ENCODE results near the gene GSTM3.
A peak's percentile ranks its signal among the peaks of the same experiment; 100 is the strongest.

Gene GSTM3

DNA sequence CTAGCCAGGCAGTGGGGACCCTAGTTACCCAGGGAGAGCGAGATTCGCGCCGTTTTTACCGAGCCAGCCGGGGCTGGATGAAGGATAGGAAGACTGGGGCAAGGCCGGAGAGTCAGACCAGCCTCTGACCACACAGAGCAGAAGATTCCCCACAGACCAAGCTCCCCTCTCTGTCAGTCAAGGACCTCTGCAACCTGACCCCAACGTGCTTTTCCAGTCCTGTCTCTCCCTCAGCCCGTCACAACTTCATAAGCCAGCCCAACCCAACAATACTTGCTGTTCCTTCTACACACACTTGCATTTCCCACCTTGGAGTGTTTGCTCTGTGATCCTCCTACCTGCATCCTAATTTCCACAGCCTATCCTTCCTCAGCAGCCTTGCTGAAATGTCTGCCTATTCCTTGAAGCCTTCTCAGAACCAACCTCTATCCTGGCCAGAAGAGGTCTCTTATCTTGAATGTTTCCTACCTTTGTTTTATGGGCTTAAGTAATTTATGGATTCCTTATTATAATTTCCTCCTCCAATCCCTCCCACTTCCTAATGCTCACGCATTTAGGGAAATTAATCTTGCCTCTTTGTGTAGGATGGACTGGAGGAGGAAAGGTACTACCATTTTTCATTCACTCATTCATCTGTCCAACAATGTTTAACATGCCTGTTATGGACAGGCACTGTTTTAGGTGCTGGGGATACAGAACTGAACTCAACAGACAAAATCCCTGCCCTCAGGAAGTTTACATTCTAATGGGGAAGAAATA is at the start of gene GSTM3:
Gene GSTM3, minus strand, starts transcription at position 424 of the 759 bp plus-strand sequence. CDS start 751 bp downstream, outside the sequence.
- DNase-seq = peak in 1 of 14 donors; percentile 46

DNA sequence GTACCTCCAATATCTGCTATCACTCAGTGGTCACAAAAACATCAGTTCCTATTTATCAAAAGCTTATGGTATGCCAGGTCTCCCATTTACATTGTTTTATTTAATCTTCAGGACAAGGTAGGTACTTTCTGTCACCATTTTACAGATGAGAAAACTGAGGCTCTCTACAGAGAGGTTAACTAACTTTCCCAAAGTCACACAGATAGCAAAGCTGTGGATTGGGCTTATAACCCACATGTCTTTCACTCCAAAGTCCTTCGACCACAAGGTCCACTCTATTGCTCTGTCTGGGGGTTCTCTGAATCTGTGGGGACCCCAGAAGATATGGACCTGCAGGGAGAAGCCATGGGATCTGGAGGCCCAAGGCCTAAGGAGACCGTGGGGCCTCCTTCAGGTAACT is 49.5 kb upstream of the GSTM3 start:
- no peak for DNase-seq

DNA sequence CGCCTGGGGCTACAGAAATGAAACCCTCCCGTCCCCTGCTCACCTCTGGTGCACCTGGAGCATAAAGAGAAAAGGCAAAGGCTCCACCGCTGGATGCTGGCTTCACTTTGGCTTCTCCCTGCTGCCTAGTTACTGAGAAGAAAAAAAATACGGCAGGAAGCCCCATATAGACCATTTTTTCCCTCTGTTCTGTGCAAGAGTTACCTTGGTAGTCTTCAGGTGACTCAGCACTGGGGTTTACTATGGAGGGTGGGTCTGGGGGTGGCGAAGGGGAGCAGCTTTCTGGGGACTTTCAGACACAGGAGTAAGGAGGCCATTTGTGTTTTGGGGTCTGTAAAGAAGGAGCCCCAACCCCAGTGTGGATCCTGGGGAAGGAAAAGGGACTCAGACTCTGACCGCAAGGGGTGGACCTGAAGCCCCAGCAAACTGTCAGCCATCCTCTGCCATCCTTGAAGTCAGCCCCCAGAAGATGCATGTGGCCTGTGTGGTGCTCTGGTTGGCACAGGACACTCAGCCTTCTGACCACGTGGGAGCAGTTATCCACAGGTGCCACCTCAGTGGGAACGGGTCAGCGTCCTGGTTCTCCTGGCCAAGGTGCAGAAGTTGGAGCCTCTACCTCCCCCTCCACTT is 48.8 kb upstream of the GSTM3 start:
- DNase-seq = no peak

DNA sequence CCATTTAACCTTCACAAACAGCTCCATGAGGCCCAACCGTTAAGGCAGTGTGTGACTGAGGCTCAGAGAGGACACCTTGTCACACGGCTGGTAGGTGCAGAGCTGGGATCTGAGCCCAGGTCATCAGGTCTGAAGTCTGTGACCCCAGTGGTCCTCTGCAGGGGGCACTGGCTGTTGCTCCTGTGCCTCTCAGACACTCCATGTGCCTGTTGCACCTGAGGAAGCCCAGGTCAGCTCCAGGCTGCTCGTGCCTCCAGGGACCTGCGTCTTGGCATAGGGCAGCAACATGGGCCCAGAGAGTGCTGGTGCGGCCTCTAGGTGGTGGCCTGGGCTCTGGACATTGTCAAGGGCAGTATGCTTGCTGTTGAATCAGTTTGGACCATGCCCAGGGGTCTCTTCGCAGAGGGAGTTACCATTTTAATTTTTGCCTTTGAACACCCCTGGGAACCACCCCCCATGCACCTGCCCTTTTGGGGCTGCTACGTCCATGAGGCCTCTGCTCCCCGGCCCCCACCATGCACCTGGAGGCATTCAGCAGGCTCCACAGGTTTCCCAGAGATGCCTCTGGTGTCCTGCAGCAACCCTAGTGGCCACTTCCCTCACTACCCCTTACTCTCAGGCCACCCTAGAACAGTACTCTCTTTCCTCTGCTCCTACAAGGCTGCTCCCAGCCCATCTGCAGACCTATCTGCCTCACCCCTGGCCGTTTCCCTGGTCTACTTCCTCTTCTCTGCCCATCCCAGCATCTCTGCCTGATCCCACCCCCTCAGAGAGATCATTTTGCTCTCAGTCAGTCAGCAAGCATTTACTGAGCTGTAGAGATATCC is 48.1 kb upstream of the GSTM3 start:
- DNase-seq = no peak

DNA sequence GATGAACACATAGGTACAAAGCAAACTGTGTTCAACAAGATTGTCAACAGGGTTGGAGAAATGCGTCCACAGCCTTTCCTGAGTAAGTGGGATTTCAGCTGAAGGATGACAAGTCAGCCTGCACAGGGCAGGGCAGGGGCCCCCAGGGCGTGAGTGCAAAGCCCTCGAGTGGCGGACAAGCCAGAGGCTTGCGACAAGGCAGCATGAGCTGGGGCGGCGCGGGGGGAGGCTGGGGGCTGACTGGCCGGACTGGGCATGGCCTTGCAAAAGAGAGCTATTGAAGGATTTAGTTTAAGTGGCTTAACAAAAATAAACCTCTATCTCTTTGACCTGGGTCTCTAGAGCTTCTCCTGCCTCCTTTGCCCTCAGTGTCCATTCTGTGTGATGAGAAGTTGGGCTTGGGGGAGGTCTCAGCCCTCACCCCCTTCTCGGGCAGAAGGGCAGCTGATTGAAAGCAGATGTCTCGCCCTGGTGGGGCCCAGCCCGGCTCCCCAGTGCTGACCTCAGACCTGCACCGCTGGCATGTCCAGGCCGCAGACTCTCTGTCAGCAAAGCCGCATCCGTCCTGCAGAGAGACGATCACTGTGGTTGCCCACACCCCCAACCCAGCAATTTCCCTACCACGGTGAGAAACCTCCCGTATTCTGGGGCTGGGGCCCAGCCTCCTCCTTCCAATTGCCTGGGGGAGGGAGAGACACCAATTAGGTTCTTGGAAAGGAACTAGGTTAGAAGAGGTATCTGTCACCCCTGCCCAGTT is 47.2 kb upstream of the GSTM3 start:
- DNase-seq = peak in 1 of 14 donors; percentile 30

DNA sequence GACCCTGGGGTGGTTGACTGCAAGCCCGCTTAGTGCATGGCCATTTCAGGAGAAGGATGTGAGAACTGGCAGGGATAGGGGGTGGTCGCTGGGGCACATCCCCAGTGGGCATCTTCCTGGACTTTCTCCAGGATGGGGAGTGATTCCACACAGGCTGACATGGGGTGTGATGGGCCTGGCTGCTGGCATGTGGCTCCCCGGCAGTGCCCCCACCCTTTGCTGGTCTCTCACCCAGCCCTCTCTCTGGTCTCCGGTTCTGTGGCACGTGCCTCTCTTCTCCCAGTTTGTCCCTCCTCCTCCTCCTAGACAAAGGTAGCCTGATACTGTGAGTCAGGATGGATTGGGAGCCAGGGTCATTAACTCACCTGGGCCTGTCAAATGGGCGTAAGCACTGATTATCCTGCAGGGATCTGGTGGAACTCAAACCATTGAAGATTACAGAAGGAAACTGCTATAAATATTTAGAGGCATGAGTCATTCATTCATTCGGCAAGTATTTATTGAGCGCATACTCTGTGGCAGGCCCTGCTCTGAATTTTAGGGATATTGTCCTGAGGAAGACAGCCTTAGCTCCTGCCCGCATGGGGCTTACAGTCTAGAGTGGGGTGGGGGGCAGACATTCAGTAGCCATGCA is 46.5 kb upstream of the GSTM3 start:
- DNase-seq = no peak

DNA sequence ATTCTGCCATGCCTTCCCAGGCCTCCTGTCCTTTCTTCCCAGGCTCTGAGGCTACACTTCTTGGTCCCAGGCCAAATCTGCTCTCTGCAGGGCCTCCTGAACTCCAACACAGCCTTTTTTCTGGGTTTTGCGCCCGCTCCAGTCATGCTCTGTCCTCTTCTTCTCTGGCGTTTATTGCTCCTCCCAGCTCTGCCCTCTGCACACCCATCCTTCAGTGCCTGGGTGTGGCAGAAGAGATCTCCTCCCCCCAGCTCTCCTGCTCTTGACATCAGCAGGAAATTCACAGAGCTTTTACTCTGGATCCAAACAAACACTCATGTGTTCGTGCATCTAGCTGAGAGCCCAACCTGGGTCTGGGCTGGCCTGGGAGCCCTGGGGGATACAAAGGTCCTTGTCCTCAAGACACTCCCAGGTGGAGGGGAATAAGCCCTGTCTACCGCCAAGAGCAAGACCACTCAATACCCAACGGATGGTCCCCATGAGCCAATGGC is 45.7 kb upstream of the GSTM3 start:
- no peak for DNase-seq

DNA sequence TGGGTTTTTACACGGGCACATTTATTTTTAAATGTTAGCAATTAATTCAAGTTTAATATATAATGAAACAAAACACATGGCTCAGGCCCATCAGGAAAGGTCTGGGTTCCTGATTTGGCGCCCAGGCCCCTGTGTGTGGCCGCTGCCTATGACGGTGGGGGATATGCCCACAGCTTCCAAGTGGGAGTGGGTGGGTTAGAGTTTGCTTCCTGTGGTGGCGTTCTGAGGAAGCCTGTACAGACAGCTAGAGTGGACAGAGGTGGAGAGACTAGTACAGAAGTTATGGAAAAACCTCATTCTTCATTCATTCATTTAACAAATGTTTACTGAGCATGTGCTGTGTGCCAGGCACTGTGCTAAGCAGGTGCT is 45.3 kb upstream of the GSTM3 start:
- DNase-seq = no peak

DNA sequence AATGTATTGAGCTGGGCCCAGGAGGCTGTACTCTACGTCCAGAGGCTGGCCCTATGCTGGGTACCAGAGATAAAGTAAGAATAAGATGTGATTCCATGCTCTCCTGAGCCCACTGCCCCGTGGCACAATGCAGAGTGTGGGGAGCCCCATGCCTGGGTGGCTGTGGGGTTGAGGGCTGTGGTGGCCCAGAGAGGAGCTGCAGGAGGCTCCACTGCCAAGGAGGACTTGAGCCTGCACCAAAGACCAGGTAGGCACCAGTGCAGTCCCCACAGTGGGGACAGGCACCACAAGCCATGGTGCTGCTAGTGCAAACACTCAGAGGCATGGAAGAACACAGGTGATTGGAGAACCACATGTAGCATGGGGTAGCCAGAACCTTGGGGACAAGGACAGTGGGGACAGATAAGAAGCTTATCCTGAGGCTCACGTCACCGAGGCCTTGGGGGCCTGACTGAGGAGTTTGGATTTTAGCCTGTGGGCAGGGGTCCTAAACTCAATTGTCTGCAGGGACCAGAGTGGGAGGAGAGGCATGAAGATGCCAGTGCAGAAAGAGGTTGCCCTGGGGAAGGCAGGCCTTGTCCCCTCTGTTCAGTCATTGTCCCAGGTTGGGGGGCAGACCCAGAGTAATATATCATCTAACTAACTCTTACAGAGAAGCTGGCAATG is 44.7 kb upstream of the GSTM3 start:
- DNase-seq = no peak

DNA sequence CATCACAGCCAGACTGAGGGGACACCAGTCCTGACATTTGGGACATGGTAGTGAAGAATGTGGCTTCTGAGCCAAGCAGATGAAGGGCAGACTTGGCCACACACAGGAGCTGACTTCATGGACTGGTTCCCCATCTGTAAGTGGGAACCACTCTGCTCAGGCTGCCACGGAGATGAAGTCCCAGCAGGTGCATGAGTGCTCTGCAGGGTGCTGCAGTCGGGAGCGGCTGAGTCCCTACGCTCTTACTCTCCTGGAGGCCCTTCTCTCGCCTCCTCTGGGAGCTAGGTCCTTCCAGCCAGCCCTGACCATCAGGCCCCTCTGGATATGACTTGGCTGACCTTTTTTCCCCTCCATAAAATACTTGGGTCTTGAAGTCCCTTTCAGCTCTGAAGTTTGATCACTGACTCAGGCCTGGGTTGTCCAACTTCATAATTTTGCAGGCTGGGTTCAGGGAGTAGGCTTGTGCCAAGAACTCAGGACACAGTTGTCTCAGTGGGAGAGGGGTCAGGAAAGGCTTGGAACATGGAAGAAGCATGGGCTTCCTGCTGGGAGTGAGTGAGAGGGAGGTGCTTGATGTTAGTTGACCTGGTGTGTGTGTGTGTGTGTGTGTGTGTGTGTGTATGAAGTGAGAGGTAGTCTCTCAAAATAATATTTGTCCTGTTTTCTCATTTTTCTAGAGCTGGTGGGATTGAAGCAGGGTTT is 43.9 kb upstream of the GSTM3 start:
- DNase-seq = no peak

DNA sequence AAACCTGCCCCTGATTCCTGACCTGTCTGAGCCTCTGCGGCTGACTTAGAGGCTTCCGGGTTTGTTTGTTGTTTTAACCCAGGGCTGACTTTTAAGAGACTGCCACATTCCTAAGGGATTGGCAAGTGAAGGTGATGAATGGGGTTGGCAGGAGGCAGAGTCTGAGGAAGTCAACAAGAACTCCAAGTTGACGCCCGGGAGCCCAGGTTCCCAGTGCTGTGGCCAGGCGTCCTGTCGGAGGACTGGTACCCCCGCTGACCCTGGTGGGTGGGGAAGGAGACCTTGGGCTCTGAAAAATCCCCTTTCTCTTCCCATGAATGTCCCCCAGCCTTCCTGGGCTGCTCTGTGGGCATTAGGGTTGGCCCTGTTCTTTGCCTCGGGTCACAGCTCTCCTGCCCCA is 42.6 kb upstream of the GSTM3 start:
- DNase-seq = no peak

DNA sequence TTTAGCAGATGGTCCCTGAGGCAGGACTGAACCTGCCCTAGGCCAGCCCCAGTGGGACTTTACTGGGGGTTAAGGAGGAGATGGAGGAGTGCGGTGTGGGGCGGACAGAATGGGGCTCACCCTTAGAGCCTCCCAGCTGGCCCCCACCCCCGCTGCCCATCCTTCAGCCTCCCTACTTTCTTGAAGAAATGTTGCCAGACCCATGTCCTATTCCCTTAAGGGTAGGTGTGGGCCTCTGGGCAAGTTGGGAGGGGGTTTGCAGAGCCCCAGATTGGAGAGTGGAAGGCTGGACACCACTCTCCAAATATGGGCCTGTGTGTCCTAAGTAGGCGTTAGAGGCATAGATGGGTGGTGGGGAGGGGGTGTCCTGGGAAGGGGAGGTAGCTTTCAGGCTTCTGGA is 42.1 kb upstream of the GSTM3 start:
- no peak for DNase-seq

DNA sequence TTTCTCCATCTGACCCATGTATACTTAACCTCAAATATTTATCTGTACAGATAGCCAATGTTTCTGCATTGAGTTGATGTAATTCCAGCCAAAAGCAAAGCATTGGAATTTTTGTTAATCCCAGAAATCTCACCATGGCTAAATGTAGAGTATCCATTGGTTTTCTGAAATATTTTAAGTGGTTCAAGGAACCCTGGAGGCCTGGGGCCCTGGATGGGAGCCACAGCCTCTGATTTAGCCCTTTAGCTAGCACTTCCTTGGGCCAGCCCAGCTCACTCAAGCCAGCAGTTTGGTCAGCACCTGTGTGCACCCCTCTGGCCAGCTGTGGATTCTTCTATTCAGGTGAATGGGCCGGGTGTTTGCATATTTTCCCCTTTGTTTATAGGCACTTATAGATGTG is 41.7 kb upstream of the GSTM3 start:
- DNase-seq = no peak

DNA sequence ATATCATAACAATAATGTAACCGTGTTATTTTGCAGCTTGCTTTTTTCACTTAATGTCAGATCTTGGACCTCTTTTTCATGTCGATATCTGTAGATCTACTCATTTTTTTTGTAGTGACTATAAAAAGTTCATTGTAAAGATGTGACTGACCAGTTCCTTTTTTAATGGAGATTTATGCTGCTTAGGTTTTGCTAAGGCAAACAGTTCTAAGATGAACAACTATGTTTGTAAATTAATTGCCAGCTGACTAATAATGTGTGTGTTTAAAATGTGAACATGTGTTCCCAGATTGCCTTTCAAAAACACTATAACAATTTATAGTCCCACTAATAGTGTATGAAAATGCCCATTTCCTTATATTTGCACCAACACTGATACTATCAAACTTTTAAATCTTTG is 41.0 kb upstream of the GSTM3 start:
- no peak for DNase-seq

DNA sequence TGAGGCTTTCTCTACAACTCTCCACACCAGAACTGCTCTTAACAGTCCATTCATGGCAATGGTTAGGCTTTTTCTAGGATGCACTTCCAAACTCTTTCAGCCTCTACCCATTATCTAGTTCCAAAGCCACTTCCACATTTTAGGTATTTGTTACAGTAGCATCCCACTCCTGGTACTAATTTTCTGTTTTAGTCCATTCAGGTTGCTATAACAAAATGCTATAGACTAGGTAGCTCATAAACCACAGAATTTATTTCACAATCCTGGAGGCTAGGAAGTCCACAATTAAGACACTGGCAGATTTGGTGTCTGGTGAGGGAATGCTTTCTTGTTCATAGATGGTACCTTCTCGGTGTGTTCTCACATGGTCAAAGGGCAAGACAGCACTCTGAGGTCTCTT is 40.1 kb upstream of the GSTM3 start:
- DNase-seq = no peak

DNA sequence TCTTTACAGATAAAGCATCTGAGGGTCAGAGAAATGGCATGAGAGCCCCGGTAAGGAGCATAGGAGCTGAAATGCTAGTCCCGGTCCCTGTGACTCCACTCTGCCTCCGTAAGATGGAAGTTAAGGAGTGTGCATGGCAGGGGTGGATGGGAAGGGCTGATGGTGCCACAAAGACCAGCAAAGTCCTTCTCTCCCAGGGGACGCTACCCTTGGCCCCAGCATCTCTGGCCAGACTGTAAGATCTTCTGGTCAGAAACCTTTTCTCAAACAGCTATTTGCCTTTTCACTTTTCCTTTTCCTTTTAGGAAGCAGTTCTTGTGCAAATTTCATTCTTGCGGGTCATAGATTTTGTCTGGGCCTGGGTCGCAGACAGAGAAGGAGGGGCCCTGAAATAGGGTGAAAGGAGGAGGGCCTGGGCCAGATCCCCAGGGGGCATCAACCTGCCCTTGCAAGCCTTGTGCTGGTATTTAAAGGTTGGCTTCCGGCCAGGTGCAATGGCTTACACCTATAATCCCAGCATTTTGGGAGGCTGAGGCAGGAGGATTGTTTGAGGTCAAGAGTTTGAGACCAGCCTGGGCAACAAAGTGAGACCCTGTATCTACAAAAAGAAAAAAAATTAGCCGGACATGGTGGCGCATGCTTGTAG is 37.3 kb upstream of the GSTM3 start:
- DNase-seq = no peak

DNA sequence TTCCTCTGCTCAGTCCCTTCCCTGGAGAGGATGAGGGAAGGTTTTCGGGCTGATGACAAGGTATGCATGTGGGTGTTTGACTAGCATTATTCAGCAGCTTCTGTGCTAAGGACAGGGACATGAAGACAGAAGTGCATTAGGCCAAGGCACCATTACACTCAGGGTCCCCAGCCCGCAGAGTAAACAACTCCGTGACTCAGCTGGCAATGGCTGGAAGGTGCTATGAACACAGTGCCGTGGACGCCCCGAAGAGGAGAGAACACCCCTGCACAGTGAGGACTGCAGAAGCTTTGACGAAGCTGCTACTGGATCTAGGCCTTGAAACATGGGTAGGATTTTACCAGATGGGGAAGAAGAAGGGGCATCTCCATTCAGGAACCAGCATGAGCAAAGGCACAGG is 36.6 kb upstream of the GSTM3 start:
- no peak for DNase-seq

DNA sequence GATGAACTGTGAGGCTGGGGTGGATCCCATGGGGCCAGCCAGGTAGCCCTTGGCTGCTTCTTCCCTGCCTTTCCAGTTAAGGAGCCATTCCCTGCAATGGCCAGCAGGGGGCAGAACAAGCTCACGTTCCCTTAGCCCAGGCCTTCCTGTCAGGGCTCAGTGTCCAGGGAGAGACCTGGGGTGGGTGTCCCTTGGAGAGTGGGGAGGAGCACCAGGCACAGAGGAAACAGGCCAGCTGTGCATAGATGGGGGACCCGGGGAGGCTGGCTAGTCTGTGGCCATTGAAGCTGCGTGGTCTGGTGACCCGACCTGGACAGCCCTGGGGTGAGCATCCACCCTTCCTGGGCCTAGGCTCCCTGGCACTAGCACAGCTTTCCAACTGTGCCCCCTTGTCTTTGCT is 36.1 kb upstream of the GSTM3 start:
- peak in 12 of 14 donors; percentile 31 to 80 (median 72) for DNase-seq

DNA sequence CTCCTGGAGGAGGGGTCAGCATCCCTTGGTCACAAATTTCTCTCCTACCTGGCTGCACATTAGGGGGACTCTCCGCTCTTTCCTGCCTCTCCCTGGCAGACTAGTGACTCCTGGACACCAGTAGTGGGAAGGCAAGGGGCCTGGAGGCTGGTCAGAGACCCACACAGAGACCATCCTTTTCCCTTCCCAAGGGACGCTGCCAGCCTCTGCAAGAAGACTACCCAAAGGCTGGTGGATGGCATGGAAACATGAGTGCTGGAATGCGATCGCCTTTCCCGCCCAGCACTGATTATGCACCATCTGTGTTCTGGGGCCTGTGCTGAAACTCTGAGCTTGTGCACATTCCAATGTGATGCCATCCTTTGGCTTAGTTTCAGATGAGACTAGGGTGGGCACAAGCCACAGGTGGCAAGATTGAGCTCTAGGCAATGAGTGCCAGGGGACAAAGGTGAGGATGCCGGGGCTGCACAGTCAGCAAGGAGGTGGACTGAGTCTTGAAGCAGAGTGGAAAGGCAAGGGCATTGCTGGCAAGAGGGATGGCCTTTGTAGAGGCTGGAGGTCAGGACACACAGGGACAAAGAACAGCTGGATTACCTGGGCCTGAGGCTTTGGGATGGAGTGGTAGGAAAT is 35.5 kb upstream of the GSTM3 start:
- DNase-seq = no peak

DNA sequence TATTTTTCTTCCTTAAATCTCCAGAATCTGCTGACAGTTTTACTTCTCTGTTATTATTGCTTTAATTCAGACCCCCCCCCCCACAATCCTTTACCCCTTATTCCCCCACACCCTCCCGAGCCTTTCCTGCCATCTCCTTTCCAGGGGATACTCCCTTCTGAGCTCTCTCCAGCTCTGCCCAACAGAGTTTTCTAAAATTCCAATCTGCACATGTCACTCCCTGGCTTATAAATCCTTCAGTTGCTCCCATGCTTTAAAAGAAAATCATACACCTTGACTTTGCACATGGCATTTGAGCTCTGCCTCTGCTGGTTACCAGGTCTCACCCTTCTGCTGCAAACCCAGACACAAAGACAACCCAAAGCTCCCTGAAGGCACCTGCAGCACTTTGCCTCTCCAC is 34.6 kb upstream of the GSTM3 start:
- no peak for DNase-seq
